Left ventricle myocardium inferior (tissue), 1 donor: ENCODE results near the gene SH3BGRL2. TPM values are rescaled to one million over a fixed set of nuclear protein-coding genes. Genes with fewer than 3 reads are reported as not detected.

ENCODE experiments used
- DNase-seq: peaks from one replicate; pipeline ENCODE4 v3.0.0-alpha.2; 2020
- H3K27ac ChIP-seq: fragments of 200-600 bp; replicated peaks from 2 replicates; pipeline ENCODE4 v1.8.0; 2021
- H3K27me3 ChIP-seq: fragments of 200-600 bp; 2 replicates; pipeline ENCODE4 v1.8.0; 2021; ENCODE audit warnings: low read depth
- H3K36me3 ChIP-seq: fragments of 200-600 bp; 2 replicates; pipeline ENCODE4 v1.8.0; 2021
- H3K4me1 ChIP-seq: fragments of 200-600 bp; 2 replicates; pipeline ENCODE4 v1.8.0; 2021
- H3K4me3 ChIP-seq: fragments of 200-600 bp; 2 replicates; pipeline ENCODE4 v1.8.0; 2021; ENCODE audit warnings: mild to moderate bottlenecking, moderate library complexity
- H3K9me3 ChIP-seq: fragments of 200-600 bp; replicated peaks from 2 replicates; pipeline ENCODE4 v1.8.0; 2021
- CTCF ChIP-seq: fragments of 200-600 bp; IDR thresholded peaks from 2 replicates; pipeline ENCODE4 v1.8.0; 2021; ENCODE audit warnings: antibody characterized with exemption, mild to moderate bottlenecking, borderline replicate concordance
- intact Hi-C: fragments of 100-400 bp; cut with micrococcal nuclease; formaldehyde crosslinking; loops from one replicate; pipeline ENCODE4 v1.11.0; 2022
- total RNA-seq: library from RNA; stranded (reverse); fragmentation: NEBNext Ultra II Directional; extraction: Animal tissue kit (Norgen Biotek cat#: 25700); gene quantifications from one replicate; pipeline ENCODE4 v1.2.1, GENCODE V29; 2021
- donor health status: DM: no; HTN: yes; CAD: no; lungs with severe emphysema.

SH3BGRL2 gene
- total RNA-seq, 1 donor from 2014 or later = 5.8 TPM

- Histone ChIP-seq H3K27me3 (no peaks in the 10 kb centered on the region), H3K36me3 (no peaks in the 10 kb centered on the region), H3K4me1 (peaks cover 46% of the 10 kb centered on the region), H3K4me3 (no peak overlapping the region), H3K27ac (peak overlapping the region; percentile 27), H3K9me3 (no peaks in the 10 kb centered on the region)
- intact Hi-C loops = no loop called here
- DNase-seq = no peak
- no peak for TF ChIP-seq CTCF
Measured at GRCh38 chr6:79666634-79667033, 35.5 kb downstream of the SH3BGRL2 start.

GRCh38 chr6:79668381-79668780 lies 37.3 kb downstream of the SH3BGRL2 start:
- no peaks in the 10 kb centered on the region for H3K9me3 ChIP-seq
- H3K36me3 ChIP-seq = no peaks in the 10 kb centered on the region
- no peak overlapping the region for H3K4me3 ChIP-seq
- H3K4me1 ChIP-seq = peaks cover 52% of the 10 kb centered on the region
- intact Hi-C loops = no loop called here
- no peak overlapping the region for H3K27ac ChIP-seq
- H3K27me3 ChIP-seq = no peaks in the 10 kb centered on the region
- TF ChIP-seq CTCF = no peak
- no peak for DNase-seq

- Histone ChIP-seq H3K27ac (no peak overlapping the region), H3K27me3 (no peaks in the 10 kb centered on the region), H3K4me1 (peaks cover 57% of the 10 kb centered on the region), H3K9me3 (peaks cover 3% of the 10 kb centered on the region), H3K36me3 (peaks cover 8% of the 10 kb centered on the region), H3K4me3 (no peak overlapping the region)
- intact Hi-C loops = loop anchor here (2.0 kb wide), 1 partner anchor 39 kb away; the partner anchor contains the start of gene SH3BGRL2
- no peak for DNase-seq
- no peak for TF ChIP-seq CTCF
Measured at GRCh38 chr6:79669766-79670165, 38.6 kb downstream of the SH3BGRL2 start.

GRCh38 chr6:79670789-79671188 lies 39.7 kb downstream of the SH3BGRL2 start:
- no peak overlapping the region for H3K4me3 ChIP-seq
- peaks cover 16% of the 10 kb centered on the region for H3K36me3 ChIP-seq
- no peak for TF ChIP-seq CTCF
- intact Hi-C loops = loop anchor here (2.0 kb wide), 1 partner anchor 40 kb away; the partner anchor contains the start of gene SH3BGRL2
- H3K27me3 ChIP-seq = no peaks in the 10 kb centered on the region
- no peak for DNase-seq
- H3K9me3 ChIP-seq = peaks cover 11% of the 10 kb centered on the region
- peaks cover 54% of the 10 kb centered on the region for H3K4me1 ChIP-seq
- peak overlapping the region; percentile 75 for H3K27ac ChIP-seq

GRCh38 chr6:79671600-79672266 lies 40.6 kb downstream of the SH3BGRL2 start:
- intact Hi-C loops = loop anchor here (2.0 kb wide), 1 partner anchor 41 kb away; the partner anchor contains the start of gene SH3BGRL2
- H3K4me1 ChIP-seq = peaks cover 46% of the 10 kb centered on the region
- no peak overlapping the region for H3K4me3 ChIP-seq
- TF ChIP-seq CTCF = no peak
- peak; percentile 42 for DNase-seq
- peaks cover 11% of the 10 kb centered on the region for H3K9me3 ChIP-seq
- H3K27me3 ChIP-seq = no peaks in the 10 kb centered on the region
- H3K36me3 ChIP-seq = peaks cover 16% of the 10 kb centered on the region
- peak overlapping the region; percentile 75 for H3K27ac ChIP-seq
